Activated T-cell treated with anti-CD3 and anti-CD28 coated beads, Interleukin-2, amount 50 U/mL, for 48 hours (primary cell): ENCODE results near the gene STXBP3.

ENCODE experiments used
- DNase-seq, 2 experiments: peaks; one replicate each; pipeline ENCODE4 v3.0.0-alpha.2; 2020

Gene STXBP3

DNA sequence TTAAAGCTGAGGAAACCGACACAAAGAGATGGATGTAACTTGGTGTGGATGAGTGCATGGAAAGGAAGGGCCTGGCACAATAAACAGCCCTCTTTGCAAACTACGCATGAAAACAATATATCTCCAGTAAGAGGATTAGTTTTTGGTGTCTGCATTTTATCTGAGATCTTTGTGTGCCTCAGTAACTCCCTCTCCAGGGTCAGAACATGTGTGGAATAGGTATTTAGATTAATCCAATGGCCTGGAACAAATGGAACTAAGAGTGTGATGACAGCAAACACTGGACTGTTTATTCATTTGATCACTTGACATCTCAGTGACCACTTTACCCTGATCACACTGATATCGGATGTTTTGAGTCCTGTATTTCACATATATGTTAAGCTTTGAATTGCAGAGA lies 65.1 kb downstream of the STXBP3 start:
- DNase-seq, result no peak

DNA sequence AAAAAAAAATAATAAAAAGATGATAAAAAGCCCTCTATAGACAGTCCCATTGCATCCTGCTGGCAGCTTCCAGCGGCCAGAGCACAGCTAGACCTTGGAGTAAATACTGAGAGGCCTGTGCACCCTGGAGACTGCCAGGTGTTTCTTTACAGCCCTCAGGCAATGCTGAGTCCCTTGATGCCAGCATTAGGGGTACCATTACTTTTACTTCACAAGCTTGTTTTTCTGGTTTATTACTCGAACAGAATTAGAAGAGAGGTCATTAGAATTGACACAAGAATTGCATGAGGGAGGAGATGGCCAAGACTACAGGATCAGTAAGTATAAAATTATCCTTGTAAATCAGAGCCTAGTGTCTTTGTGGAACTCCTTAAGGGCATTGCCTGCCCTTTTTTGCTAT lies 66.9 kb downstream of the STXBP3 start:
- DNase-seq, result no peak

DNA sequence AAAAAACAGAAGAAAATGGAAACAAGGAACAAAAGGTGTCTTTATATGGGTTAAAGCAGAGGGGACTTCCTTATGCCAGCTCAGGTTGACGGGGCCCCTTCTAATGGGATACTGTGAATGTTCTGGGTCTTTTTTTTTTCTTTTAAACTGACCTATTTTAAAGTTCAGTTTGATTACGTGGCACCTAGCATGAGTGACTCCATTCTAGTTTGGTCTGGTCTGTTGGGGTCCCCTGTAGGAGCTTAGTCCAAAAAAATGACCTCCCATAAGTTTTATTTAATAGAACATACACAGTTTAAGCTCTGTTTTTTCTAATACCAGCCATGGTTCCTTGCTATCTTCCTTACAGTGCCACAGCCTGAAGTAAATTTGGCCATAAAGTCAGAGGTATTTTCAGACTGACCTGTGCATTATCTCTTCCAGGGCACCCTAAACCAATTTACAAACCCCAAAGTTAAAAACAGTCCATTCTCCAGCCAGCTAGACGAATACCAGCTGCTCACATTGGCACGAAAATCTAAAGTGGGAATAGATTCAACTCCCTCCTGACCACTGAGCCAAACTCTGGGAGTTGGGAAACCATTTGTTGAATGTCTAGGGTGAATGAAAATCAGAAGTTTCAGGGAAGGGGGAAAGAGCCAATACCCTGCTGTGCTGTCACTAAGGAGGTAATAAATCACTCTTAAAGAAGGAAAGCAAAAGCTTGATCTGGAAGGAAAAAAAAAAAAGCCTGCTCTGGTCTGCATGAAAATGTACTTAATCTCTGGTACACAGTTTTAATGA lies 68.1 kb downstream of the STXBP3 start:
- DNase-seq, result no peak

DNA sequence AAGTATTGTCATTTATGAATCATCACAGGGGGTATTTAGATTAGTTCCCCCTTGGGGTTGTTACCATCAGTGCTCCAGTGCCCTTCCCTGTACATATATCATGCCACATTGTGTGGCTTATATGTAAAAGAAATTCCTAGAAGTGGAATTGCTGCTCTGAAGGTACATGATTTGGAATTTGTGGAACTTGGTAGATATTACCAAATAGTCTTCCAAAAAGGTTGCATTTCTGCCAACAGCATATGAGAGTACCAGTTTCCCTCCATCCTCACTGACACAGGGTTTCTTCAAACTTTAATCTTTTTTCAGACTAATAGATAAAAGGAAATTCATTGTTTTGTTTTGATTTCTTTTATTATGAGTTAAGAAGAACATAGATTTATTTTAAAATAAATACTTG lies 69.1 kb downstream of the STXBP3 start:
- no peak for DNase-seq

DNA sequence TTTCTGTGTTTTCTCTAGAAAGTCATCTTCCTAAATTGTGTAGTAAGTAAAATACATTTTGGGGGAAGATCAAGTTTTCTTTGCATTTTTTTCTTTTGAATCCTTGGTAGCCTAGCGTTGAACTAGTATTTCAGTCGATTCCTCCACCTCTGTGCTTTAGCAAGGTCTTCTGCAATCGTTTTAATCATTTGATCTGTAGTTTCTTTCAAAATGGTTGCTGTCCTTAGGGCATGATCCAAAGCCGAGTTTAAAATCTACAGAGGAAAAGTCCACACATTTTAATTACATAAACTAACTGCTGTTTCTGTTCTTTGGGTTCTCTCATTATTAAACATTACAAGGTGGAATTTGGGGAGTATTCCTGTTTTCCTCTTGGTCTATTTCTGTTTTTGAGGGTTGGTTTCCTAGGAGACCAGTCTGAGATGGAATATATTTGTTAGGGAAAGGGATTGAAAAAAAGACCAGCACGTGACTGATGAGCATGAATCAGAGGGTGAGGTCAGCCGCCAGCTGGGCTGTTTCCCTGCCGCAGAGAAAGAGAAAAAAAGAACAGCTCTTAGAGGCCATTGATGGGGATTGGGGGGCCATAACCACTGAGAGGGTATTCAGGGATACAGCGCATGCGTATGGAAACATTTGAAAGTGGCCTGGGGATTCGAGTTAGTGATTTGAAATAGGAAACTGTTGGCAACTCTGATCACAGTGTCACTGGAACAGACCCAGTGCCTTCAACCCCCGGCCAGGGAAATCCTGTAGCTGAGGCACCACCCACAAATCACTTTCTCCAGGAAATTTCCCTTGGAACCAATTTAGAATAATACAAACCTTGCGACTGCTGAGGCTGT lies 69.8 kb downstream of the STXBP3 start:
- DNase-seq, result no peak

DNA sequence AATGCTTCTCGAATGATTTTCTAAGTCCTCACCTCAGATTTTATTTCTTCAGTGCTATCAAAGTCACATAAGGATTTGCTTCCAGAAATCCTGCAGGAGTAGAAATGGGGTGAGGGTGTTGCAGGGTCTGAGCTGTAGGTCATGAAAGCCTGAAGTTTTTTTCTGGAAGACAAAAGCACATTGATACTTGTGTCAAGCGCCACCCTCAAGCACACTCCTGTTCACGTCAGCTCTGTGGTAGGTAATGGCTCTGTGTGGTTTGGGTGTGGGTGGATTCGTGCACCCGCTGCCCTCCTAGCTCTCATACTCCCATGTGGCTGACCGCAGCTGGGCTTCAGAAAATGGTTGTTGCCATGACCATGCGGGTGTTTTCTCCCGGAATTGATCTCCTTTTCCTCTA lies 70.5 kb downstream of the STXBP3 start:
- no peak for DNase-seq

DNA sequence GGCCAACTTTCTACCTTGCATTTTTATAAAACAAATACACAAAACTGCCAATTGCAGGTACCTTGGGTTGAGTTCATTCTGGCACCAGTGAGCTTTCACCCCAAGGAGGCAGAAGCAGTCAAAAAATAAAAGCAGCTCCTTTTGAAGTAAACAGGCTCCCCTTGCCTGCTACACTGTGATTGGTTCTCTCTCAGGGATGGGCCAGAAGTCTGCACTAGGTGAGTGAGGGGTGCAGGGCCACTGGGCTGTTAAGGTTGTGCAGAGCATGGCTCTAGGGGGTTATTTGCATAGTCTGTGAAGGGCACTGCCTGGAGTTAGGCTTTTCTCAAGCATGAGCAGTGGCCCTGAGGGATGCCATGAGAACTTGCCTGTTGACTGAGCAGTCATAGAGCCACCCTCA lies 71.3 kb downstream of the STXBP3 start:
- DNase-seq, result no peak

DNA sequence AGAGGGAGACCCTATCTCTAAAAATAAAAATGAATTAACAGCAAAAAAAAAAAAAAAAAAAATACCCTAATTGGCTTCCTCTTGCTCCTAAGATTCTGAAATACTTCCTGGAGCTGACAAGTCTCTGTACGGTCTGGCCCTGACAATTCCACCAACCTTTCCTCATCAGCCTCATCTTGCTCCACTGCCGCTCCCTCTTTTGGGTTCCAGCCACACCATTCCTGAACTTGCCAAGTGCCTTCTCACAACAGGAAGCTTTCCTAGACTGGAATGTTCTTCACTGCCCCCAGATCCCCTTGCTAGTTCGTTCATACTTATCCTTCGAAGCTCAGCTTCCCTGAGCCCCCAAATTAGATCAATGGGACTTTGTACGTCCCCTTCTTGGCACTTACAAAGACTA lies 73.4 kb downstream of the STXBP3 start:
- no peak for DNase-seq

DNA sequence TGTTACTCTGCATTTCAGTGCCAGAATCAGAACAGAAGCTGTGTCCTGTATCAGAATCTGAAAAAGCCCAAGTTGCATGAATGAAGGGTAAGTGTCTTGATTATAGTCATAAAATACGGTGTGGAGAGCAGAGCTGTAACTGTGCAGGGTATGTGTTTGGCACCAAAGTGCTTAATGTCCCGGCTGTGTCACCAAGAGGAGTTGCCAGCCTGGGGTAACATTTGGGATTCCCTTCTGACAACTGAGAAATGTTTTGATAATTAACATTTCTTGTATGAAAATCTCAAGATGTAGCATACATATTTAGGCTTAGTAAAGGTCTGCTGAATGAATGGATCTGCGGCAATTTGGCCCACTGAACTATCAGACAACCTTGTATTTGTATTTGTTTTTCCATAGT lies 77.2 kb downstream of the STXBP3 start:
- DNase-seq, result no peak

DNA sequence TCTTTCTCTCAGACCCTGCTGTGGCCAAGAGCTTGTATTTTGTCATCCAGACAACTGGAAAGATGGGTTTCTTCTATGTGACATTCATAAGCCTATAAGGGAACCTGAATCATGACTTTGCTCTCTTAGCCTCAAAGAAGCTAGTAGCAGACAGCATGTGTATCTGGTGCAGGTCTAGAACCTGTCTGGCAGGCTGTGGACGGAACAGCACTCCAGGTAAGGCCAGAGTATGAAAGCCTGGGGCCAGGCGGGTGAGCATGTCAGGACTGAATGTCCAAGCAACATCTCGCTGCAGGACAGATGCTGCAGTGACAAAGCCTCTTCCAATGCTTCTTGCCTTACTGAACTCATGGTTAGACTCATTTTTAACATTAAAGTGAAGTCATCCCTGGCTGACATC lies 77.6 kb downstream of the STXBP3 start:
- DNase-seq, result no peak

DNA sequence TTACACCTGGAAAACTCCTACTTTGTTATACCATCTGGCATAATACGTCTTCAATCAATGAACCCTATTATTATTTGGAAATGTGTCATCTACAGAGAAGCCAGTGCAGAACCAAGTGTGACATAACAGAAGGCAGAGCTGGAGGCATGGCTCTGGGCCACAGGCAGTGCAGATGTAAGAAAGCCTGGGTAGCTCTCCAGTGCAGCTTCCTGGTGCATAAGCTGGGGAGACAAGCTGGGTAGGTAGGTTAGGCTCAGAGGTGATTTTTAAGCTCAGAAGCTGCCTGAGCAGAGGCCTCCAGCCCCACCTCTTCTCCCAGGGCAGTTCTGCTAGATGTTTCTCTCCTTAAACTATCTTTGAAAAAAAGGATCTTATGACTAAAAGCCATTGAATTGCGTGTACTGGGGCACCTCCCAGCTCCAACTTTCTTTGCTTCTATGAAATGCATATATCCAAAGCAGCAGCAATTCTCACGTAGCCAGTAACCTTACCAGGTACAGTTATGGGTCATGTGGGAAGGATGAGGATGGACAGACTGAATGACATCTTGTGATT lies 79.7 kb downstream of the STXBP3 start:
- no peak for DNase-seq

DNA sequence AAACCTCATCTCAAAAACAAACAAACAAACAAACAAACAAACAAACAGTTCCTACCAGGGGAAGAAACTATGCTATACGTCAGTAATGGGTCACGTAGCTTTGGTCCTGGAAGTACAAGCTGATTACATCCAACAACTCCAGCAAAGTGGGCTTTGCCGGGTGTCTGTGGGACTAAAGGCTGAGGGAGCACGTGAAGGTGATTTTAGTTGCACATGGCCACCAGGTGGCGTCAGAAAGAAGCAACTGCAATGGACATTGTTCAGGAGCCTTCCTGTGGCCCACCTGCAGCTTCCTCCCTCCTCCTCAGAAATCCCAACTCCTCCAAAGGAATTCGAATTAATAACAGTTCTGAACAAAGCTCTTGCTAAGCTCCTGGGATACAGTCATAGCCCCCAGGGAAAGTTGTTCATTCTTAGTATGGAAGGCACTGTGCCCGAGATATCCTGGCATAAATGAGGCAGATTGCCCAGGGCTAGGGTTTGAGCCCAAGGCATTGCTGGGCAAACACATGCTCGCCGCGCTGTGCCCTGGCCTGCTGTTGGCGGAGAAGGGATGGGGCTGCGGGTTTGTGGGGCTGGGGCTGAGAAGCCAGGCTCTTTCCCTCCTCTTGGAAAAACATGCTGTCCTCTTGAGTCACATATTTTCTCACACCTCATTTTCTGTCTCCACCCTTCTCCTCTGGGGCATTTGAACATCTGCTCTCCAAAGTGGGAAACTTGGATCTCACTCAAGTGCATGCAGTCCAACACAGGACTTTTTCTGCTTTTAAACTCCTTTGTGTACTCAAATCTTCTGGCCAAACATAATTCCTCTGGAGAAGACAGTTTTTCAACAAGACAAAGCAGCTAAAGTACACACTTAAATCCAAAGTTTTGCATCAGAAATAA lies 81.8 kb downstream of the STXBP3 start:
- peak; percentile 79 to 80 for DNase-seq

DNA sequence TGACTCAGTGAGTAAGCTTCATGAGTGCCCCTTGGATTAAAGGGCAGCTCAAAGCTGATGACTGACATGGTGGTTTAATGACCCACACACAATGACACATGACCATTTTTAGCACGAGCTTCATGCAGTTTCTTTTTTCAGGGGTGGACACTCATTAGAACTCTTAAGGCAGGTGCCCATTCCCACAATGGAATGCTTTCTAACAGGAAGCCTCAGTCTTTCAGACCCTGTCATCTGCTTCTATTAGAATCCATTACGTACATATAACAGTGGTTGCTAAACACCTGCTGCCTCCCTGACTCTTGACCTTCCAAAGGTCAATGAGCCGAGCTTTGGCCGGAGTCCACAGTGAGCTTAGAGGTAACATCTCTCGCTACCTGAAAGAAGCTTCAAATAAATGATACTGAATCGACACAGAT lies 83.0 kb downstream of the STXBP3 start:
- DNase-seq, result no peak

DNA sequence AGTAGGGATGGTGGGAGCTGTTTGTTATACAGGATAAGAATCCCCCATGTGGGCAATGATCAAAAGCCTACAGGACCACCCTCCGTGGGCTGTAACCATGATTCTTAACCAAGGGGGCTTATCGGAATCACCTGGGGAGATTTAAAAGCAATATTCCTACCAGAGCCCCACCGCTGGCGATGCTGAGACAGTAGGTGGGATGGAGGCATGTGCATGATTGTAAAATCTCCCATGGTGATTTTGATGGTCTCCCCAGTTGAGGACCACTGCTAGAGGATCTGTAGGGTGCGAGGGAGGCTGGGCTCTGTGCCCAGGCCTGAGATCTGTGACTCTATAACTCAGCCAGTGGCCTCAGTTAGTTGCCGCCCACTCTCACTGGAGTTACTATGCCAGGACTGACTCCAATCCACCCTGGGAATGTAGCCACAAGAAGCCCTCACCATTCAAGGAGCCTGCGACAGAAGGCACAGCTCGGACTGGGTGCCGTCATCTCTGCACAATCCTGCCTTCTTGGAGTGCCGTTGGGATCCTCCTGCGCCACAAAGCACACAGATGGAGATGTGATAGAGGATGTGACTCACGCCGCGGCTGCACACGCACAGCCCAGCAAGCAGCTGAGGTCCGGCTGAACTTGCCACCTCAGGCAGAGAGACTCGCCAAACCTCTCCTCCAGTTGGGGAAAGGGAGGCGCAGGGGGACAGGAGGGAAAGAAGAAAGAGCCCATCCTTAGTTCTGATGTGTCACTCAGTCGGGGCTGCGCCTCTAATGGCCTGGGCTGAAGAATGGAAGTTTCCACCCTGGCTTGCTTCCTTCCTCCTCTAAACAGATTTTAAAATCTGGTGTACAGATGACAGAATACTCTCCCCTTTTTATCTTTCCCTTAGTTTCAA lies 83.9 kb downstream of the STXBP3 start:
- DNase-seq, result no peak

DNA sequence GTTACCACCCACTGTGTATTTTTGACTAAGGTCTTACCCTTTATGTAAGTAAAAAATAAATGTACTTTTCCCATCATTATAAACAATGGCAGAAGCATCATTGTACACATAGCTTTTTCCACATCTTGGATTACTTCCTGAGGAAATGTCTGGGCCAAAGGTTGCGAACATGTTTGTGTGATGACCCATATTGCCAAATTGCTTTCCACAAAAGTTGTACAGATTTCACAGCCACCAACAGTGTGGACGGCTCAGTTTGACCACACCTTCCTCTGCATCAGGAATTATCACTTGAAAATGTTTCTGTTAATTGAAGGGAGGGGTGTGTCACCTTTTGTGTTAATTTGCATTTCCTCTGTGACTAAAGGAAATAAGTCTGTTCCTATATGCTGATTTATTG lies 84.8 kb downstream of the STXBP3 start:
- DNase-seq, result no peak

DNA sequence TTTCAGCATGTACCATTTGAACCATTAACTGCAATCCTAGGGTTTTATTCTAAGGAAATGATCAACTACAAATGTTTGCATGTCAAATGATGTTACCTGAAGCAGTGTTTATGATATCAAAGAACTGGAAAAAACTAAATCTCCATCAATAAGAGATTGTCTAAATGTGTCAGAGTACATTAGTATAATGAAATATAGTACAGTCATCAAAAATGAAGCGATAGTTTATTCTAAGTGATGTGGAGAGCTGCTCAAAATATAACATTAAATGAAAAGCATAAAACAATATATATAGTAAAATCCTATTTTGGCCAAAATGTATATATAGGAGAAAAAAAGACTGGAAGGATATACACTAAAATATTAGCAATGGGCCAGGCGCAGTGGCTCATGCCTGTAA lies 86.5 kb downstream of the STXBP3 start:
- no peak for DNase-seq

DNA sequence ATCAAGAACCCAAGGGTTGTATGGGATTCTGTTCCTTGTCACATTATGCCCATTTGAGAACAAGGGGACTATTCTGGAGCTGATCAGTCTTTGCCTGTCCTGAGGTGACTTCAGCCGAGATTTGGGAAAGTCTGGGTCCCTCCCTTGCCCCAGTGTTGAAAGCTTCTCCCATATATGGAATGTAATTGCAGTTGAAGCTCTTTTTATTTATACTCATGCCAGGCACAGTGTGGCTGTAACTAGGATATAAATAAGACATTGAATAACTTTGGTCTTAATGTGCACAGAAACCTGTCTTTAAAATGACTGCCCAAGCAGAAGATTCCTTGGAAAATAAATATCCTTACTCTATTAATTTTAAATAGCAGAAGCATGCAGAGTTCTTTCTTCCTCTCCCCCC lies 95.2 kb downstream of the STXBP3 start:
- no peak for DNase-seq

DNA sequence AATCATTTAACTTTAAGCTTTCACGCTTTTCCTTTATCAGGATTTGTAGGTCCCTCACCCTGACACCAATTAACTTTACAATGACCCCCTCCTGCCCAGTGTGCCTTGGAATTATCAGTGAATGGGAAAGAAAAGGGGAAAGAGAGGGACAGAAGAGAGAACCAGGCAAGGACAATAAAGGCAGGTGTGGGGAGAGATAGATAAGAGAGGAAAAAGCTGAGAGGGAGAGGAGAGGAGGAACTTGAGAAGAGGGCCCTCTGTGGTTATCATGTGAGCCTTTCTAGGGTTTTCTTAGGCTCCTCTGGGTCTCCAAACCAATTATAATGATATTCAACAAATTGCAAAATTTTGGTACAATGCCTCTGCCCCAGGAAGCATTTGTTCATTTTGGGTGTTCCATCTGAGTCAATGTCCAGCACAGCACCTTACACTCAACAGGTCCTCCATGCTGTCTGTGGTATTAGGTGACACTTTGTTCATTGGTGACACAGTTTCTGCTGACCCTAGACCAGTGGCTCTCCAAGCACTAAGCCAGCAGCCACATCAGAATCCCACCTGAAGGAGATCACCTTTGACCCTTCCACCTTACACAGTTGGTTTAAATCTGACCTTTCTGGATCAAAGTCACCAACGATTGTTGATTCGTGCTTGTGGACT lies 96.2 kb downstream of the STXBP3 start:
- DNase-seq, result no peak

DNA sequence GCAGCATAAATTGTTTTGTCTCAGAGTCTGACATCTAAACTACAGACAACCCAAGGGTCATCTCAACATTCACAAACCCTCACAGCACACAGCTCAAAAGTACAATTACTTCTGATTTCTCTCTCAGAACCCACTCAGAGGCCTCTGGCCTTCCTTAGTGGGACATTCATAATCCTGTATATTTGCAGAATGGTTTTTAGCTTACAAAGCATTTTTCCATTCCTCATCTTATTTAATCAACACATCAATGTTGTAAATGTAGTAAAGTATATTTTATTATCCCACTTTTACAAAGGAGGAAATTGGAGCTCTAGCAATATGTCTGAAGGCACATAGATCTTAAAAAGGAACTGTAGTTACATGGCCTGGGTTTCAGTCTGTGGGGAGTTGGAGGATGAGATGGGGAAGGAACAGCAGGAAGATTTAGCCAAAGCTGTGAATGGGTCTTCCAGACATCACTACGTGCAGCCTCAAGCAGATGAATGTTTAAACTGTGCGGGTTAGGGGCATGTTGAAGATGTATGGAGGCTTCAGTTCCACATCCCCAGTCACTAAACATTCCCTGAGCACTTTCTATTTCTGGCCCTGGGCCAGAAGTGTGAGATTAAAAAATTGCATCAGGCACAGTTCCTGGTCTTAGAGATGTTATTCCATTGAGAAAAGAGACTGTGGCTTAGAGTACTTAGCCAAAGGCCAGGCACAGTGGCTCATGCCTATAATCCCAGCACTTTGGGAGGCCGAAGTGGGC lies 97.1 kb downstream of the STXBP3 start:
- DNase-seq, result no peak

DNA sequence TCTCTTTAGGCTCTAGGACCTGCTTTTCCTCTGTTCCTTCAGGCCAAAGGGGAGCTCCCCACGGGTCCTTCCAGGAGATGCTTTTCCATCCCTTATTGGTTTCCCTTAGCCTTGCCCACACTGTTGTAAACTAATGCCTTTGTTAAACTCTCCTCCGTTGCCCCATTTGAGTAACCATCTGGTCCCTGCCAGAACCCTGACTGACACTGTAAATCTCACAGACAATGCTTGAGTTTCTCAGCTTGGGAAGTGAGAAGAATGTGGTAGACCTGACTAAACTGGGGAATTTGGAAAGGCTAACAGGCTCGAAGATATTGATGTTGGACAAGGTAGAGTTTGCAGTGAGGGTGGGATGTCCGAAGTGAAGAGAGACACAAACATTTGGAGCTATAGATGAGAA lies 99.0 kb downstream of the STXBP3 start:
- no peak for DNase-seq

DNA sequence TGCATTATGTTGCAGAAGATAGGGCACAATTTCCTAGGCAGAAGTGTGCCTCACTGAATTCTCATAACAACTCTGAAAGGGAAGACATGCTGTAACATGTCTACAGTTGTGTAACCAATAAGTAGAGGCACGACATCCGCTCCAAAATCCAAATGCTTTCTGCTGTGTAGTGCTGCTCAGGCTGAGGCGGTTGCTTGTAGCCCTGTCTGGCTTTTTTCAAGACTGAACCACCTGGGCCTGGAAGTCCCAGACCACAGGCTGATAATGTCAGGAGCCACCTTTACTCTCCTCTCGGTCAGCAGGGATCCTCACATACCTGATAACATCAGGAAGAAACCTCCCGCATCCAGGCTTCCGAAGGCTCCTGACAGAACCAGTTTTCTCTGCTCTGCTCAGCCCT lies 99.5 kb downstream of the STXBP3 start:
- DNase-seq, result no peak
